Thyroid gland (tissue), 4 donors: ENCODE measurements around the gene ZNF516.

ENCODE experiments used
- CTCF ChIP-seq, 6 experiments: fragments of 200-600 bp in 3 of 6; fragments of 450-650 bp in 3 of 6; sonication (generic) in 3 of 6; IDR thresholded peaks; one replicate each; pipeline ENCODE4 v1.5.1; 2016 to 2019; ENCODE audit warnings: antibody characterized with exemption in 6 of 6, mild to moderate bottlenecking in 2 of 6, inconsistent platforms in 1 of 6, moderate library complexity in 1 of 6
- POLR2A ChIP-seq, 2 donors: fragments of 450-650 bp; IDR thresholded peaks; one replicate each; pipeline ENCODE4 v1.6.1; 2017; ENCODE audit warnings: antibody characterized with exemption in 2 of 2, mild to moderate bottlenecking in 2 of 2, moderate library complexity in 1 of 2

DNA sequence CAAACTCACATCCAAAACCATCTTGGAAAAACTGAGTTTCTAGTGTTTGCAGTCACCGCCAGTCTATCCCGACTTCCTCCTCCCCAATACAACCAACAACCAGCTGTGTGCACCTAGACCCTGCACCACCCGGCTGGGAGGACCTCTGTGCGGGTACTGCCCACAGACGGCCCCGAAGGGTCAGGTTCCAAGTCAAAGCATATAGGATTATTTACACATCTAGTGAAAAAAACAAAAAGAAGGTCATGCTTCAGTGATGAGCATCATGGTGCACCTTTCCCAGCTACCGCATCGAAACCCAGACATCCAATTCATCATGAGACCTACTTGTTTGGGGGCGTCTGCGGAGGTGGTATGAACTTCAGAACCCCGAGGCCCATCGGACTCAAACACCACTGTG is 124.8 kb downstream of the ZNF516 start:
- TF ChIP-seq CTCF (IDR thresholded peaks at IDR 0.05) (no peak), POLR2A (IDR thresholded peaks at IDR 0.05) (no peak)
